OCI-LY7 (cell line): ENCODE data around the gene CNN1. TPM values are rescaled to one million over a fixed set of nuclear protein-coding genes. Genes with fewer than 3 reads are reported as not detected.

Experiments
- BruUV-seq: library from RNA; stranded (reverse); fragments of 400-500 nt; replicated peaks from 2 replicates; lab custom pipeline; 2021; lab: Mats Ljungman, UMichigan
- CTCF ChIA-PET: fragments of 300-600 bp; sonication (Branson Sonifier 250); formaldehyde crosslinking; loops from one replicate; lab custom pipeline; 2022; ENCODE audit warnings: antibody characterized with exemption; ENCODE audit not compliant: unreplicated experiment; lab: Charles Lee
- POLR2A ChIA-PET: fragments of 300-600 bp; sonication (Branson Sonifier 250); formaldehyde crosslinking; loops from one replicate; lab custom pipeline; 2022; ENCODE audit warnings: antibody characterized with exemption; lab: Charles Lee
- DNase-seq: peaks from one replicate; pipeline ENCODE4 v3.0.0-alpha.2; 2015; ENCODE audit warnings: low spot score
- H2AFZ ChIP-seq: fragments of 200-600 bp; sonication (generic), shearing (Covaris generic); 2 replicates; pipeline ENCODE4 v1.6.1; 2014; ENCODE audit warnings: mild to moderate bottlenecking, antibody characterized with exemption, low read length, moderate library complexity
- H3K27ac ChIP-seq: fragments of 200-600 bp; sonication (generic); 2 replicates; pipeline ENCODE4 v1.5.1; 2014; ENCODE audit warnings: mixed run types, low read depth, mild to moderate bottlenecking, moderate library complexity, low read length, inconsistent platforms; ENCODE audit not compliant: poor library complexity, severe bottlenecking
- H3K36me3 ChIP-seq: fragments of 200-600 bp; sonication (generic); 2 replicates; pipeline ENCODE4 v1.6.1; 2014; ENCODE audit warnings: mild to moderate bottlenecking, antibody characterized with exemption, low read length, moderate library complexity, mixed read lengths; ENCODE audit not compliant: insufficient read depth
- H3K4me1 ChIP-seq: fragments of 200-600 bp; sonication (generic); 2 replicates; pipeline ENCODE4 v1.5.1; 2014; ENCODE audit warnings: mild to moderate bottlenecking, low read length; ENCODE audit not compliant: insufficient read depth, poor library complexity, severe bottlenecking
- H3K4me2 ChIP-seq: fragments of 200-600 bp; sonication (generic); 2 replicates; pipeline ENCODE4 v1.6.1; 2014; ENCODE audit warnings: mild to moderate bottlenecking, low read length
- H3K4me3 ChIP-seq: fragments of 200-600 bp; sonication (generic); 2 replicates; pipeline ENCODE4 v1.5.1; 2014; ENCODE audit warnings: mild to moderate bottlenecking, low read depth, low read length; ENCODE audit not compliant: poor library complexity, severe bottlenecking
- H3K79me2 ChIP-seq: fragments of 200-600 bp; sonication (generic); 2 replicates; pipeline ENCODE4 v1.6.1; 2016; ENCODE audit warnings: low read depth, mild to moderate bottlenecking, low read length, moderate library complexity, mixed read lengths; ENCODE audit not compliant: insufficient read depth
- H3K9me2 ChIP-seq: fragments of 200-600 bp; sonication (generic); 2 replicates; pipeline ENCODE4 v1.6.1; 2016; ENCODE audit warnings: mild to moderate bottlenecking, low read length, mixed read lengths; ENCODE audit not compliant: insufficient read depth
- H3K9me3 ChIP-seq: fragments of 200-600 bp; sonication (generic); 2 replicates; pipeline ENCODE4 v1.6.1; 2014; ENCODE audit warnings: mild to moderate bottlenecking, mixed run types, low read length, mixed read lengths
- H4K20me1 ChIP-seq: fragments of 200-600 bp; sonication (generic); 2 replicates; pipeline ENCODE4 v1.6.1; 2014; ENCODE audit warnings: mild to moderate bottlenecking, antibody characterized with exemption, low read length, moderate library complexity, mixed read lengths; ENCODE audit not compliant: insufficient read depth
- EZH2phosphoT487 ChIP-seq: fragments of 200-600 bp; sonication (generic); IDR thresholded peaks from 2 replicates; pipeline ENCODE4 v1.6.1; 2018; ENCODE audit warnings: low read depth, borderline replicate concordance, mild to moderate bottlenecking, mixed run types, antibody characterized with exemption, low read length, moderate library complexity, mixed read lengths
- intact Hi-C: fragments of 100-400 bp; cut with micrococcal nuclease; formaldehyde crosslinking; loops from one replicate; pipeline ENCODE4 v1.10.0; 2022; ENCODE audit not compliant: unreplicated experiment
- total RNA-seq, 2 experiments: library from RNA; depleted of rRNA in 1 of 2; stranded (reverse); fragments of >200 nt in 1 of 2; shearing (Covaris generic) in 1 of 2; gene quantifications; 2 replicates each; pipeline ENCODE4 v1.2.3, GENCODE V29; 2014 to 2022
- TF ChIP-seq, protein P1 (sequence below): fragments of 200-600 bp; sonication (generic); conservative IDR thresholded peaks from 2 replicates; pipeline ENCODE4 v1.5.1; 2014; ENCODE audit warnings: mild to moderate bottlenecking, antibody characterized with exemption, low read length, moderate library complexity, mixed read lengths

CNN1 gene
- total RNA-seq, 2 experiments from 2014 or later, result not detected

DNA sequence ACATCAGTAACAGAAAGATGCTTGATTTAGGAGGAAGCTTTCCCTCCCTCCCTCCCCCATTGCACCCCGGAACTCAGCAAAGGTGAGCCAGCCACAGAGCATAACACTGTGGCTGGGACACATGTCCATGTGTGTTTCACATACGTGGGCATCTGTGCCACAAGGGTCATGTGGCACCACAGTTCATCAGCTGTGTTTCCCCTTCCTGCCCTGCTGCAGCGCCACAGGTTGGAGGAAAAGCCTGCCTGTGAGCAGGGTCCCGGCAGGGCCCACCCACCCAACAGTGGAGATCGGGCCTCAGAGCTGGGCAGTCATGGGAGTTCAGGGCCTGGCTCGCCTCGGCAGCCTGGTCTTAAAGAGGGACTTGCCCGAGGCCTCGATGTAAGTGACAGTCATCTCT is 36.0 kb downstream of the CNN1 start:
- H2AFZ ChIP-seq, result no peak overlapping the region
- no peak for DNase-seq
- no peaks in the 10 kb centered on the region for H3K9me3 ChIP-seq
- peaks cover 38% of the 10 kb centered on the region for H3K4me1 ChIP-seq
- peak overlapping the region; percentile 4 for H3K27ac ChIP-seq
- ChIA-PET CTCF (no interaction called here), POLR2A (interaction anchor here (0.6 kb wide), 1 partner anchor 41 kb away, joined by 4 read pairs; no protein-coding TSS in a partner anchor)
- no peaks in the 10 kb centered on the region for H3K9me2 ChIP-seq
- TF ChIP-seq, protein P1, sequence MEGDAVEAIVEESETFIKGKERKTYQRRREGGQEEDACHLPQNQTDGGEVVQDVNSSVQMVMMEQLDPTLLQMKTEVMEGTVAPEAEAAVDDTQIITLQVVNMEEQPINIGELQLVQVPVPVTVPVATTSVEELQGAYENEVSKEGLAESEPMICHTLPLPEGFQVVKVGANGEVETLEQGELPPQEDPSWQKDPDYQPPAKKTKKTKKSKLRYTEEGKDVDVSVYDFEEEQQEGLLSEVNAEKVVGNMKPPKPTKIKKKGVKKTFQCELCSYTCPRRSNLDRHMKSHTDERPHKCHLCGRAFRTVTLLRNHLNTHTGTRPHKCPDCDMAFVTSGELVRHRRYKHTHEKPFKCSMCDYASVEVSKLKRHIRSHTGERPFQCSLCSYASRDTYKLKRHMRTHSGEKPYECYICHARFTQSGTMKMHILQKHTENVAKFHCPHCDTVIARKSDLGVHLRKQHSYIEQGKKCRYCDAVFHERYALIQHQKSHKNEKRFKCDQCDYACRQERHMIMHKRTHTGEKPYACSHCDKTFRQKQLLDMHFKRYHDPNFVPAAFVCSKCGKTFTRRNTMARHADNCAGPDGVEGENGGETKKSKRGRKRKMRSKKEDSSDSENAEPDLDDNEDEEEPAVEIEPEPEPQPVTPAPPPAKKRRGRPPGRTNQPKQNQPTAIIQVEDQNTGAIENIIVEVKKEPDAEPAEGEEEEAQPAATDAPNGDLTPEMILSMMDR, result no peak
- no peak for TF ChIP-seq EZH2phosphoT487
- H3K4me3 ChIP-seq, result no peak overlapping the region
- BruUV-seq, result no TSS peak
- intact Hi-C loops, result no loop called here
- no peaks in the 10 kb centered on the region for H3K79me2 ChIP-seq
- H3K36me3 ChIP-seq, result no peaks in the 10 kb centered on the region
- peak overlapping the region; percentile 10; the same call in 1 of the 2 replicates for H3K4me2 ChIP-seq
- H4K20me1 ChIP-seq, result no peaks in the 10 kb centered on the region

- Histone ChIP-seq H4K20me1 (no peaks in the 10 kb centered on the region), H3K4me1 (peaks cover 48% of the 10 kb centered on the region), H2AFZ (no peak overlapping the region), H3K9me3 (no peaks in the 10 kb centered on the region), H3K36me3 (no peaks in the 10 kb centered on the region), H3K79me2 (no peaks in the 10 kb centered on the region; the same call in 1 of the 2 replicates), H3K4me2 (no peak overlapping the region), H3K27ac (no peak overlapping the region), H3K9me2 (no peaks in the 10 kb centered on the region), H3K4me3 (no peak overlapping the region)
- intact Hi-C loops, result no loop called here
- ChIA-PET POLR2A (no interaction called here), CTCF (no interaction called here)
- no peak for DNase-seq
- no TSS peak for BruUV-seq
- no peak for TF ChIP-seq EZH2phosphoT487
- TF ChIP-seq, protein P1, result no peak
Observed at GRCh38 chr19:11576227-11576626, 37.6 kb downstream of the CNN1 start.

- DNase-seq, result peak; percentile 26
- BruUV-seq, result no TSS peak
Observed at GRCh38 chr19:11577451-11578257, 39.0 kb downstream of the CNN1 start, which contains the start of gene ACP5. Gene ACP5 (minus strand): TSS chr19:11577645. CDS start chr19:11577317, 328 bp downstream.

More at GRCh38 chr19:11577451-11578257, 39.0 kb downstream of the CNN1 start, which contains the start of gene ACP5:
- H2AFZ ChIP-seq, result peak within 1 kb of the TSS; percentile 57; the same call in 1 of the 2 replicates
- H3K9me2 ChIP-seq, result no peaks in the 10 kb centered on the region
- H3K4me3 ChIP-seq, result peak within 1 kb of the TSS; percentile 64
- intact Hi-C loops, result no loop called here
- no peaks in the 10 kb centered on the region for H4K20me1 ChIP-seq
- peaks cover 62% of the 10 kb centered on the region for H3K4me1 ChIP-seq
- no peaks in the 10 kb centered on the region for H3K9me3 ChIP-seq
- ChIA-PET POLR2A (interaction anchor here (0.6 kb wide), 1 partner anchor 616 kb away, joined by 5 read pairs; no protein-coding TSS in a partner anchor), CTCF (interaction anchor here (0.8 kb wide), 1 partner anchor 48 kb away, joined by 9 read pairs; the partner anchor contains the start of gene ECSIT)
- H3K4me2 ChIP-seq, result peak within 1 kb of the TSS; percentile 62
- peak within 1 kb of the TSS; percentile 18 for H3K27ac ChIP-seq
- no peak for TF ChIP-seq EZH2phosphoT487
- TF ChIP-seq, protein P1, result no peak
- H3K79me2 ChIP-seq, result no peaks in the 10 kb centered on the region; the same call in 1 of the 2 replicates
- no peaks in the 10 kb centered on the region for H3K36me3 ChIP-seq
